GM23338 (cell line): ENCODE measurements around the gene FGGY. TPM values are rescaled to one million over a fixed set of nuclear protein-coding genes. Genes with fewer than 3 reads are reported as not detected.

Source experiments
- ATAC-seq: fragments of 200-7000 bp; cut with Tn5 transposase; 3 replicates; pipeline ENCODE4 v1.9.1; 2020
- DNase-seq: peaks from one replicate; pipeline ENCODE4 v3.0.0-alpha.2; 2015; ENCODE audit warnings: low spot score
- H2AFZ ChIP-seq: fragments of 200-600 bp; sonication (generic); 2 replicates; pipeline ENCODE4 v1.8.0; 2016; ENCODE audit warnings: antibody characterized with exemption, mild to moderate bottlenecking, moderate library complexity
- H3F3A ChIP-seq: fragments of 200-600 bp; sonication (generic); replicated peaks from 2 replicates; pipeline ENCODE4 v1.8.0; 2017; ENCODE audit warnings: antibody characterized with exemption, mixed run types, low read depth
- H3K27ac ChIP-seq: fragments of 200-600 bp; sonication (generic); 2 replicates; pipeline ENCODE4 v1.6.1; 2016; ENCODE audit warnings: low read depth
- H3K27me3 ChIP-seq: fragments of 200-600 bp; sonication (generic); 2 replicates; pipeline ENCODE4 v1.8.0; 2016; ENCODE audit warnings: mild to moderate bottlenecking, mixed run types, moderate library complexity; ENCODE audit not compliant: insufficient read depth
- H3K36me3 ChIP-seq: fragments of 200-600 bp; sonication (generic); 2 replicates; pipeline ENCODE4 v1.8.0; 2016; ENCODE audit warnings: mild to moderate bottlenecking; ENCODE audit not compliant: insufficient read depth
- H3K4me1 ChIP-seq: fragments of 200-600 bp; sonication (generic); 2 replicates; pipeline ENCODE4 v1.8.0; 2016; ENCODE audit warnings: mild to moderate bottlenecking, moderate library complexity; ENCODE audit not compliant: insufficient read depth
- H3K4me2 ChIP-seq: fragments of 200-600 bp; sonication (generic); 2 replicates; pipeline ENCODE4 v1.7.1; 2017; ENCODE audit warnings: mixed run types
- H3K4me3 ChIP-seq: fragments of 200-600 bp; sonication (generic); 2 replicates; pipeline ENCODE4 v1.6.1; 2016; ENCODE audit warnings: mixed run types
- H3K79me2 ChIP-seq: fragments of 200-600 bp; sonication (generic); replicated peaks from 2 replicates; pipeline ENCODE4 v1.8.0; 2017; ENCODE audit warnings: mild to moderate bottlenecking; ENCODE audit not compliant: insufficient read depth
- H3K9me2 ChIP-seq: fragments of 200-600 bp; sonication (generic); 2 replicates; pipeline ENCODE4 v1.8.0; 2017; ENCODE audit not compliant: insufficient read depth
- H4K20me1 ChIP-seq: fragments of 200-600 bp; sonication (generic); replicated peaks from 2 replicates; pipeline ENCODE4 v1.8.0; 2017; ENCODE audit warnings: mild to moderate bottlenecking; ENCODE audit not compliant: insufficient read depth
- H3K27ac Mint-ChIP-seq: 2 replicates; pipeline ENCODE4 v1.8.0; 2020; ENCODE audit warnings: inconsistent platforms, mild to moderate bottlenecking, moderate library complexity, mixed read lengths
- H3K27me3 Mint-ChIP-seq: 3 replicates; pipeline ENCODE4 v1.8.0; 2022; ENCODE audit warnings: low read depth, mild to moderate bottlenecking, moderate library complexity, mixed read lengths, inconsistent platforms; ENCODE audit not compliant: insufficient read depth, poor library complexity
- H3K36me3 Mint-ChIP-seq: 3 replicates; pipeline ENCODE4 v1.8.0; 2021; ENCODE audit warnings: low read depth, mild to moderate bottlenecking, inconsistent platforms, moderate library complexity, mixed read lengths
- H3K4me1 Mint-ChIP-seq: 3 replicates; pipeline ENCODE4 v1.8.0; 2020; ENCODE audit warnings: mild to moderate bottlenecking, inconsistent platforms, mixed read lengths
- H3K4me3 Mint-ChIP-seq: 3 replicates; pipeline ENCODE4 v1.8.0; 2021; ENCODE audit warnings: moderate library complexity, mild to moderate bottlenecking, inconsistent platforms, mixed read lengths
- H3K9me3 Mint-ChIP-seq: 3 replicates; pipeline ENCODE4 v1.8.0; 2020; ENCODE audit warnings: moderate library complexity, mild to moderate bottlenecking, inconsistent platforms, mixed read lengths
- CREB1 ChIP-seq: fragments of 250-450 bp; sonication (Bioruptor Pico); IDR thresholded peaks from 2 replicates; pipeline ENCODE4 v1.5.0; 2020; ENCODE audit warnings: low read depth, mild to moderate bottlenecking, moderate library complexity
- CTCF ChIP-seq, 2 experiments: fragments of 200-600 bp in 1 of 2; sonication (generic) in 1 of 2; conservative IDR thresholded peaks; 2 replicates each; pipeline versions ENCODE4 v1.5.1 to v1.6.1; 2016 to 2017; ENCODE audit warnings: antibody characterized with exemption in 2 of 2, low read depth in 2 of 2, mild to moderate bottlenecking in 2 of 2, moderate library complexity in 1 of 2
- ETS1 ChIP-seq: IDR thresholded peaks from 2 replicates; pipeline ENCODE4 v1.6.1; 2016; ENCODE audit warnings: antibody characterized with exemption
- EZH2 ChIP-seq: fragments of 200-600 bp; sonication (generic); IDR thresholded peaks from one replicate; pipeline ENCODE4 v1.8.0; 2017; ENCODE audit warnings: antibody characterized with exemption, mild to moderate bottlenecking, low read depth; ENCODE audit not compliant: unreplicated experiment
- EZH2phosphoT487 ChIP-seq: fragments of 200-600 bp; sonication (generic); IDR thresholded peaks from one replicate; pipeline ENCODE4 v1.8.1; 2018; ENCODE audit warnings: antibody characterized with exemption; ENCODE audit not compliant: unreplicated experiment
- JUNB ChIP-seq: IDR thresholded peaks from one replicate; pipeline ENCODE4 v1.6.1; 2016; ENCODE audit warnings: antibody characterized with exemption; ENCODE audit not compliant: unreplicated experiment
- NANOG ChIP-seq: IDR thresholded peaks from 2 replicates; pipeline ENCODE4 v1.6.1; 2016; ENCODE audit warnings: antibody characterized with exemption, borderline replicate concordance
- POLR2AphosphoS5 ChIP-seq: IDR thresholded peaks from 2 replicates; pipeline ENCODE4 v1.6.1; 2016; ENCODE audit warnings: antibody characterized with exemption, low read depth
- REST ChIP-seq: IDR thresholded peaks from one replicate; pipeline ENCODE4 v1.6.1; 2018; ENCODE audit warnings: antibody characterized with exemption; ENCODE audit not compliant: unreplicated experiment
- STAT1 ChIP-seq: IDR thresholded peaks from one replicate; pipeline ENCODE4 v1.6.1; 2016; ENCODE audit warnings: antibody characterized with exemption; ENCODE audit not compliant: unreplicated experiment
- ZNF114 ChIP-seq: fragments of 250-450 bp; sonication (Bioruptor Pico); IDR thresholded peaks from 2 replicates; pipeline ENCODE4 v1.5.0; 2020; ENCODE audit warnings: mild to moderate bottlenecking, moderate library complexity
- ZNF331 ChIP-seq: fragments of 250-450 bp; sonication (Bioruptor Pico); IDR thresholded peaks from 2 replicates; pipeline ENCODE4 v1.5.0; 2020; ENCODE audit warnings: low read depth, mild to moderate bottlenecking, moderate library complexity
- polyA plus RNA-seq: library from polyadenylated mRNA; unstranded; fragments of >200 nt; fragmentation: Nextera tagmentation; extraction: Ambion mirVana; gene quantifications from 2 replicates; pipeline ENCODE4 v1.2.1, GENCODE V29; 2016
- total RNA-seq: library from RNA; depleted of rRNA; stranded (reverse); fragments of >200 nt; shearing (Covaris generic); gene quantifications from 2 replicates; pipeline ENCODE4 v1.2.3, GENCODE V29; 2014
- TF ChIP-seq, protein P1 (sequence below): fragments of 250-450 bp; sonication (Bioruptor Pico); IDR thresholded peaks from 2 replicates; pipeline ENCODE4 v1.5.0; 2020; ENCODE audit warnings: mild to moderate bottlenecking, moderate library complexity

The FGGY gene
- total and polyA plus RNA-seq, 2 experiments from 2014 or later: 10.9 to 21.4 TPM

- no peaks in the 10 kb centered on the region for H3K36me3 Mint-ChIP-seq
- Histone ChIP-seq H3K4me1 (peaks cover 7% of the 10 kb centered on the region), H3K4me3 (no peak overlapping the region), H3K36me3 (no peaks in the 10 kb centered on the region), H3F3A (no peaks in the 10 kb centered on the region), H3K79me2 (no peaks in the 10 kb centered on the region), H3K9me2 (no peaks in the 10 kb centered on the region), H3K27ac (no peak overlapping the region), H3K27me3 (no peaks in the 10 kb centered on the region), H2AFZ (no peak overlapping the region), H3K4me2 (no peak overlapping the region), H4K20me1 (no peaks in the 10 kb centered on the region)
- H3K27ac Mint-ChIP-seq: no peak overlapping the region
- H3K9me3 Mint-ChIP-seq: no peaks in the 10 kb centered on the region
- no peak for ATAC-seq
- no peak for DNase-seq
- no peaks in the 10 kb centered on the region for H3K27me3 Mint-ChIP-seq
- H3K4me3 Mint-ChIP-seq: no peak overlapping the region
- TF ChIP-seq ZNF331 (CRISPR knock-in tag) (no peak), REST (no peak), ZNF114 (CRISPR knock-in tag) (no peak), EZH2 (no peak), ETS1 (no peak), STAT1 (no peak), CTCF (conservative IDR thresholded peaks at IDR 0.05; ENCODE audit: low read depth in 2 of 2) (no peak), POLR2AphosphoS5 (no peak), EZH2phosphoT487 (no peak), JUNB (no peak), NANOG (no peak), CREB1 (no peak)
- TF ChIP-seq, protein P1, sequence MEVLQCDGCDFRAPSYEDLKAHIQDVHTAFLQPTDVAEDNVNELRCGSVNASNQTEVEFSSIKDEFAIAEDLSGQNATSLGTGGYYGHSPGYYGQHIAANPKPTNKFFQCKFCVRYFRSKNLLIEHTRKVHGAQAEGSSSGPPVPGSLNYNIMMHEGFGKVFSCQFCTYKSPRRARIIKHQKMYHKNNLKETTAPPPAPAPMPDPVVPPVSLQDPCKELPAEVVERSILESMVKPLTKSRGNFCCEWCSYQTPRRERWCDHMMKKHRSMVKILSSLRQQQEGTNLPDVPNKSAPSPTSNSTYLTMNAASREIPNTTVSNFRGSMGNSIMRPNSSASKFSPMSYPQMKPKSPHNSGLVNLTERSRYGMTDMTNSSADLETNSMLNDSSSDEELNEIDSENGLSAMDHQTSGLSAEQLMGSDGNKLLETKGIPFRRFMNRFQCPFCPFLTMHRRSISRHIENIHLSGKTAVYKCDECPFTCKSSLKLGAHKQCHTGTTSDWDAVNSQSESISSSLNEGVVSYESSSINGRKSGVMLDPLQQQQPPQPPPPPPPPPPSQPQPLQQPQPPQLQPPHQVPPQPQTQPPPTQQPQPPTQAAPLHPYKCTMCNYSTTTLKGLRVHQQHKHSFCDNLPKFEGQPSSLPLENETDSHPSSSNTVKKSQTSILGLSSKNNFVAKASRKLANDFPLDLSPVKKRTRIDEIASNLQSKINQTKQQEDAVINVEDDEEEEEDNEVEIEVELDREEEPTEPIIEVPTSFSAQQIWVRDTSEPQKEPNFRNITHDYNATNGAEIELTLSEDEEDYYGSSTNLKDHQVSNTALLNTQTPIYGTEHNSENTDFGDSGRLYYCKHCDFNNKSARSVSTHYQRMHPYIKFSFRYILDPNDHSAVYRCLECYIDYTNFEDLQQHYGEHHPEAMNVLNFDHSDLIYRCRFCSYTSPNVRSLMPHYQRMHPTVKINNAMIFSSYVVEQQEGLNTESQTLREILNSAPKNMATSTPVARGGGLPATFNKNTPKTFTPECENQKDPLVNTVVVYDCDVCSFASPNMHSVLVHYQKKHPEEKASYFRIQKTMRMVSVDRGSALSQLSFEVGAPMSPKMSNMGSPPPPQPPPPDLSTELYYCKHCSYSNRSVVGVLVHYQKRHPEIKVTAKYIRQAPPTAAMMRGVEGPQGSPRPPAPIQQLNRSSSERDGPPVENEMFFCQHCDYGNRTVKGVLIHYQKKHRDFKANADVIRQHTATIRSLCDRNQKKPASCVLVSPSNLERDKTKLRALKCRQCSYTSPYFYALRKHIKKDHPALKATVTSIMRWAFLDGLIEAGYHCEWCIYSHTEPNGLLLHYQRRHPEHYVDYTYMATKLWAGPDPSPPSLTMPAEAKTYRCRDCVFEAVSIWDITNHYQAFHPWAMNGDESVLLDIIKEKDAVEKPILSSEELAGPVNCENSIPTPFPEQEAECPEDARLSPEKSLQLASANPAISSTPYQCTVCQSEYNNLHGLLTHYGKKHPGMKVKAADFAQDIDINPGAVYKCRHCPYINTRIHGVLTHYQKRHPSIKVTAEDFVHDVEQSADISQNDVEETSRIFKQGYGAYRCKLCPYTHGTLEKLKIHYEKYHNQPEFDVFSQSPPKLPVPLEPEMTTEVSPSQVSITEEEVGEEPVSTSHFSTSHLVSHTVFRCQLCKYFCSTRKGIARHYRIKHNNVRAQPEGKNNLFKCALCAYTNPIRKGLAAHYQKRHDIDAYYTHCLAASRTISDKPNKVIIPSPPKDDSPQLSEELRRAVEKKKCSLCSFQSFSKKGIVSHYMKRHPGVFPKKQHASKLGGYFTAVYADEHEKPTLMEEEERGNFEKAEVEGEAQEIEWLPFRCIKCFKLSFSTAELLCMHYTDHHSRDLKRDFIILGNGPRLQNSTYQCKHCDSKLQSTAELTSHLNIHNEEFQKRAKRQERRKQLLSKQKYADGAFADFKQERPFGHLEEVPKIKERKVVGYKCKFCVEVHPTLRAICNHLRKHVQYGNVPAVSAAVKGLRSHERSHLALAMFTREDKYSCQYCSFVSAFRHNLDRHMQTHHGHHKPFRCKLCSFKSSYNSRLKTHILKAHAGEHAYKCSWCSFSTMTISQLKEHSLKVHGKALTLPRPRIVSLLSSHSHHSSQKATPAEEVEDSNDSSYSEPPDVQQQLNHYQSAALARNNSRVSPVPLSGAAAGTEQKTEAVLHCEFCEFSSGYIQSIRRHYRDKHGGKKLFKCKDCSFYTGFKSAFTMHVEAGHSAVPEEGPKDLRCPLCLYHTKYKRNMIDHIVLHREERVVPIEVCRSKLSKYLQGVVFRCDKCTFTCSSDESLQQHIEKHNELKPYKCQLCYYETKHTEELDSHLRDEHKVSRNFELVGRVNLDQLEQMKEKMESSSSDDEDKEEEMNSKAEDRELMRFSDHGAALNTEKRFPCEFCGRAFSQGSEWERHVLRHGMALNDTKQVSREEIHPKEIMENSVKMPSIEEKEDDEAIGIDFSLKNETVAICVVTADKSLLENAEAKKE (CRISPR knock-in tag): no peak
- peaks cover 9% of the 10 kb centered on the region for H3K4me1 Mint-ChIP-seq
These were observed 406.5 kb downstream of the FGGY start for GRCh38 chr1:59703226-59703917.
